ENCODE data around the gene LIN28B. TPM values are rescaled to one million over a fixed set of nuclear protein-coding genes. Genes with fewer than 3 reads are reported as not detected.

LIN28B gene
- total and polyA plus RNA-seq, 4 donors = 0.12 to 0.14 TPM; not detected in 2

- no peak for TF ChIP-seq CTCF (IDR thresholded peaks at IDR 0.05; ENCODE audit: control extremely low read depth, extremely low read depth)
- Histone ChIP-seq H3K27ac (ENCODE audit: low read depth in 1 of 2, low read length in 1 of 2) (no peak overlapping the region), H3K4me1 (ENCODE audit: control insufficient read depth in 5 of 5, insufficient read depth in 5 of 5, low read length in 5 of 5) (no peaks in the 10 kb centered on the region), H3K9me3 (ENCODE audit: control insufficient read depth in 4 of 4, insufficient read depth in 3 of 4, low read length in 3 of 4) (no peaks in the 10 kb centered on the region), H3K4me3 (no peak overlapping the region), H3K27me3 (ENCODE audit: control insufficient read depth in 3 of 3, insufficient read depth in 3 of 3, low read length in 2 of 3) (no peaks in the 10 kb centered on the region), H3K9ac (ENCODE audit: insufficient read depth in 1 of 2, low read length in 2 of 2) (no peak overlapping the region), H3K36me3 (ENCODE audit: control insufficient read depth in 4 of 4, insufficient read depth in 4 of 4, low read length in 4 of 4) (peaks cover 0 to 16% (median 2%) of the 10 kb centered on the region in 4 donors)
- no peak for DNase-seq
- no peak for ATAC-seq (ENCODE audit: insufficient read depth, low FRiP score)
- WGBS, 2 donors = 91 to 92% methylated on average over 3 of the region's 3 CpGs
Observed at GRCh38 chr6:105111105-105111504, 154.2 kb downstream of the LIN28B start.

- H3K27ac ChIP-seq (ENCODE audit: low read depth in 1 of 2, low read length in 1 of 2) = no peak overlapping the region
- no peaks in the 10 kb centered on the region for H3K9me3 ChIP-seq (ENCODE audit: control insufficient read depth in 4 of 4, insufficient read depth in 3 of 4, low read length in 3 of 4)
- ATAC-seq (ENCODE audit: insufficient read depth, low FRiP score) (no peak), DNase-seq (no peak)
- H3K4me1 ChIP-seq (ENCODE audit: control insufficient read depth in 5 of 5, insufficient read depth in 5 of 5, low read length in 5 of 5) = no peaks in the 10 kb centered on the region
- H3K9ac ChIP-seq (ENCODE audit: insufficient read depth in 1 of 2, low read length in 2 of 2) = no peak overlapping the region
- H3K4me3 ChIP-seq = no peak overlapping the region
- TF ChIP-seq CTCF (IDR thresholded peaks at IDR 0.05; ENCODE audit: control extremely low read depth, extremely low read depth) = no peak
- peaks cover 0 to 16% (median 2%) of the 10 kb centered on the region in 4 donors for H3K36me3 ChIP-seq (ENCODE audit: control insufficient read depth in 4 of 4, insufficient read depth in 4 of 4, low read length in 4 of 4)
- no peaks in the 10 kb centered on the region for H3K27me3 ChIP-seq (ENCODE audit: control insufficient read depth in 3 of 3, insufficient read depth in 3 of 3, low read length in 2 of 3)
- 97% methylated on average over 2 of the region's 2 CpGs for WGBS, 2 donors
Observed at GRCh38 chr6:105111871-105112270, 155.0 kb downstream of the LIN28B start.

- no peak overlapping the region for H3K27ac ChIP-seq (ENCODE audit: low read depth in 1 of 2, low read length in 1 of 2)
- no peaks in the 10 kb centered on the region for H3K9me3 ChIP-seq (ENCODE audit: control insufficient read depth in 4 of 4, insufficient read depth in 3 of 4, low read length in 3 of 4)
- no peak overlapping the region for H3K4me3 ChIP-seq
- WGBS, 2 donors = 96 to 97% methylated on average over 1 of the region's 1 CpG
- TF ChIP-seq CTCF (IDR thresholded peaks at IDR 0.05; ENCODE audit: control extremely low read depth, extremely low read depth) = no peak
- DNase-seq (no peak), ATAC-seq (ENCODE audit: insufficient read depth, low FRiP score) (no peak)
- H3K4me1 ChIP-seq (ENCODE audit: control insufficient read depth in 5 of 5, insufficient read depth in 5 of 5, low read length in 5 of 5) = no peaks in the 10 kb centered on the region
- H3K36me3 ChIP-seq (ENCODE audit: control insufficient read depth in 4 of 4, insufficient read depth in 4 of 4, low read length in 4 of 4) = peaks cover 0 to 23% (median 3%) of the 10 kb centered on the region in 4 donors
- H3K9ac ChIP-seq (ENCODE audit: insufficient read depth in 1 of 2, low read length in 2 of 2) = no peak overlapping the region
- H3K27me3 ChIP-seq (ENCODE audit: control insufficient read depth in 3 of 3, insufficient read depth in 3 of 3, low read length in 2 of 3) = no peaks in the 10 kb centered on the region
Observed at GRCh38 chr6:105112577-105112976, 155.7 kb downstream of the LIN28B start.

GRCh38 chr6:105113422-105113821 lies 156.5 kb downstream of the LIN28B start:
- Histone ChIP-seq H3K27me3 (ENCODE audit: control insufficient read depth in 3 of 3, insufficient read depth in 3 of 3, low read length in 2 of 3) (no peaks in the 10 kb centered on the region), H3K27ac (ENCODE audit: low read depth in 1 of 2, low read length in 1 of 2) (no peak overlapping the region), H3K36me3 (ENCODE audit: control insufficient read depth in 4 of 4, insufficient read depth in 4 of 4, low read length in 4 of 4) (peaks cover 0 to 26% (median 3%) of the 10 kb centered on the region in 4 donors), H3K9me3 (ENCODE audit: control insufficient read depth in 4 of 4, insufficient read depth in 3 of 4, low read length in 3 of 4) (no peaks in the 10 kb centered on the region), H3K9ac (ENCODE audit: insufficient read depth in 1 of 2, low read length in 2 of 2) (no peak overlapping the region), H3K4me1 (ENCODE audit: control insufficient read depth in 5 of 5, insufficient read depth in 5 of 5, low read length in 5 of 5) (no peaks in the 10 kb centered on the region), H3K4me3 (no peak overlapping the region)
- TF ChIP-seq CTCF (IDR thresholded peaks at IDR 0.05; ENCODE audit: control extremely low read depth, extremely low read depth) = no peak
- WGBS, 2 donors = 82 to 83% methylated on average over 6 of the region's 6 CpGs
- ATAC-seq (ENCODE audit: insufficient read depth, low FRiP score) (no peak), DNase-seq (no peak)

Measured in lung (tissue), 12 donors.